Measurements from ENCODE around the gene RAB32.

RAB32 gene

DNA sequence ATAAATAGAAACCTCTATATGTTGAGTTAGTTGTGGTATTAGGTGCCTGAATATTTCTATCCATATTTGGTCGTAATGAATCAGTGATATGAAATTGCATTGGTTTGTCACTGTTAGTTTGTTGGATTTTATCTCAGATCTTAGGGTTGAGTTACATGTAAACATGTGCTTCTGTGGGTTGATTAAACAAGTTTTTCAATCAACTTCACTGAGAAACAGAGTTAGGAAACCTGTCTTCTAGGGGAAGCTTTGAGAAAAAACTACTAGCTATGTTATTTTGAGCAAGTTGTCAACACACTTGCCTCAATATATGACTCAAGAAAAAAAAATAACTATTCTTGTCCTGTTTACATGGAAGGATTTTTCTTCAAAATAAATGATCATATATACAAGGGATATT, 40.3 kb downstream of the RAB32 start:
- no peak for DNase-seq

DNA sequence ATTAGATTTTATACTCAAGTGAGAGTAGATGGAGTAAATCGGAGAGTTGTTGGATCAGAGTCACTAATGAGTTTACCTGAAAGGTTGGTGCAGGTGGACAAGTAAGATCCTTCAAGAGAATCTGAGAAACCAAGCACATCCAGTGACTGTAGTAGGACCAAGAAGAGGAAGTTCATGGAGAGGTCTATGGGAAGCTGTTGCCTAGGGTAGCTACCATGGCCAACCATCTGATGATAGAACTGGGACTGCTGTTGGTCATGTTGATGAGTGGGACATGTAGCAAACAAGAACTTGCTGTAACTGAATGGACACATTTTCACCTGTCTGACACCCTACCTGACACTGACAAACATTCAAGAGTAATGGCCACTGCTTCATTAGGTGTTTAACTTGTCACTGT, 43.8 kb downstream of the RAB32 start:
- DNase-seq: peak in 1 of 2 donors; percentile 14

- DNase-seq: peak; percentile 24 to 44
Measured at GRCh38 chr6:146590492-146590891, 46.9 kb downstream of the RAB32 start.

DNA sequence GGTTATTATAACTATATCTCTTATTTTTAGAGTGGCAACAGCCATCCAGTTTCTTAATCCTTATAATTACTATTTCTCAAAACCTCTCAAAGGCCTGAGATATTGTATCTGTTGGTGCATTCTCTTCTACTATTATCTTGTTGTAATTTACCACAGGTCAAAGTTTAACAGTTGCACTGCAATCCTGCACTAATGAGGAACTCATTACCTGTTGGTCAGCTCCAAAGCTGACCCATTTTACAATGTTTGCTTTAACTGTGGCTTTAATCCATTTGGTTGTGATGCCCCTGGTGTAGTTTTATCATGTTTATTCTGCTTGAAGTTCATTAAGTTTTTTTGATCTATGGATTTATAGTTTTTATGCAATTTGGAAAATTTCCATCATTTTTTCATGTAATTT, 48.8 kb downstream of the RAB32 start:
- DNase-seq: no peak

GRCh38 chr6:146593986-146594385, 50.4 kb downstream of the RAB32 start:
- DNase-seq: peak in 1 of 2 donors; percentile 32

DNA sequence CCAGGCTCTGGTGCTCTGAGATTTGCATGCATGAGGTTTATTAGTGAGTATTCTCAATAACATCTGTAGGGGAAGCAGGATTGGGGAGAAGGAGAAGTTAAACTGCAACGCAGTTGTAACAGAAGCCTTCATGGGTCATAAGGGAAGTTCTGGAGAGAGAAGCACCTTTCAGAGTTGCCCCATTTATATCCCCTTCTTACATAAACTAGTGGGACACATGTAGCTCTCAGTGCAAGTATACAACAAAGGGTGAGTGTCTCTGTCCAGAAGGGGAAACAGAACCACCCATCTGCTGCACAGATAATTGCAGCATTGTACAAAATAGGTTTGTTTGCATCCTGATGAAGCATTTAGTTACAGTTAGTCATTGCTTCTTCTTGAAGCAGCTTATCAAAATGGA, 50.9 kb downstream of the RAB32 start:
- DNase-seq: peak; percentile 48 to 68

DNA sequence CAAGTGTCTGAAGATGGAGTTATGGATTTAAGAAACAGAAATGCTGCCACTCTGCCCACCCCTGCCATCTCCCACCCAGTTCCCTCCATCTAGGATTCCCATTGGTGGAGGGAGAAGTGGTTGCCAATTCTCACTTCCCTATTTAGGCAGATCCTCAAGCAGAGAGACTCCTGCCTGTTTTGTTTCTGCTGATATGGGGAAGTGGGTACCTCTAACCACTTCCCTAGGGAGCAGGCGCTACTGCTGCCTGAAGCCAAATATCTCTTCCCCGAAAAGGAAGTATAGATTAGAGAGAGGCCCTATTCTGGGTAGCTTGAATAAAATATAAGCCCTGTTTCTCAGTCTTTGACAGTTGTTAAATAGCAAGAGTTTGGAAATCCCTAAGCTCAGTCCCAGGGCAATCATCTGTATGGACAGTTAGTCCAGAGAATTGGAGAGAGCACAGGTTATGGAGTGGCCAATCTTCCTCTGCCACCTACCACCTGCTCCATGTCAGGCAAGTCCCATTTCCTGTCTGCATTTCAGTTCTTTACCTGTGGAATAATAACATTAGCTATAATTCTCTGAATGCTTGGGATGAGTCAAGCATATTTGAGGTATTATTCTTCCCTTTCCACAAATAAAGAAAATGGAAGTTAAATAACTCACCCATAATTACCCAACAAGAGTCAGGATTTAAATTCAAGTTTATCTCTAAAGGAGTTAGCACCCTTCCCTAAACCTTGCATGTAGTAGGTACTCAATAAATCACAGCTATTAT, 52.5 kb downstream of the RAB32 start:
- DNase-seq: peak; percentile 72 to 85

GRCh38 chr6:146598772-146599405, 55.3 kb downstream of the RAB32 start, which contains the start of gene ADGB:
Gene ADGB, plus strand, starts transcription at chr6:146598972. Its CDS starts 69 bp downstream, at chr6:146599041.
- peak; percentile 52 to 58 for DNase-seq

GRCh38 chr6:146601352-146601751, 57.7 kb downstream of the RAB32 start:
- DNase-seq: no peak

DNA sequence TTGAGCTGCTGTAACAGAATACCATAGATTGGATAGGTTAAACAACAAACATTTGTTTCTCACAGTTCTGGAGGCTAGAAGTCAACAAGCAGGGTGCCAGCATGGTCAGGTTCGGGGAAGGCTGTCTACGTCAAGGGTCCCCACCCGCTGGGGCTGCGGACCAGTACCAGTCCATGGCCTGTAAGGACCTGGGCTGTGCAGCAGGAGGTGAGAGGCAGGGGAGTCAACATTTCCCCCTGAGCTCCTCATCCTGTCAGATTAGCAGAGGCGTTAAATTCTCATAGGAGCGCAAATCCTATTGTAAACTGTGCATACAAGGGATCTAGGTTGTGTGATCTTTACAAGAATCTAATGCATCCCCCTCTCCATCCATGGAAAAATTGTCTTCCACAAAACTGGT, 58.9 kb downstream of the RAB32 start:
- no peak for DNase-seq

Measured in inflammatory macrophage treated with lipopolysaccharide for 1 hour (primary cell).